22Rv1 (cell line): Measurements from ENCODE around the gene RAB20.

Source experiments
- H3K27ac ChIP-seq: fragments of 450-650 bp; 2 replicates; pipeline ENCODE4 v1.5.1; 2017
- ZFX ChIP-seq: fragments of 450-650 bp; IDR thresholded peaks from 2 replicates; pipeline ENCODE4 v1.6.1; 2017; ENCODE audit warnings: antibody characterized with exemption, borderline replicate concordance
- TF ChIP-seq, protein P1 (sequence below): fragments of 450-650 bp; IDR thresholded peaks from 2 replicates; pipeline ENCODE4 v1.5.1; 2017; ENCODE audit warnings: mild to moderate bottlenecking

RAB20 gene

DNA sequence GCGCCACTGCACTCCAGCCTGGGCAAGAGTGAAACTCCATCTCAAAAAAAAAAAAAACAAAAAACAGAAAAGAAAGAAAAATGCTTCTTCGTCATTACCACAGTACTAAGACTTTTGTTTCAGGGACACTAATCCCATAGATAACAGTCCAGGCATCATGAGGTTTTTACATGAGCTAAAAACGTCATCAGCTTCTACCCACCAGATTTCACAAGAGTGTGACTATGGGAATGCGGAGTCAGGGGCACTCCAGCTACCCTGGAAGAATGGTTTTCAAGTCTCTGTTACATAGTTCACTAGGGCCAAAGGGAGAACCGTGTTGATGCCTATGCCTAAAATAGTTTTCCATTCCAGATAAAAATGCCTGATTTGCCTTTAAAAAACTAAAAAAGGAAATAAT lies 33.2 kb downstream of the RAB20 start:
- TF ChIP-seq ZFX, result no peak
- TF ChIP-seq, protein P1, sequence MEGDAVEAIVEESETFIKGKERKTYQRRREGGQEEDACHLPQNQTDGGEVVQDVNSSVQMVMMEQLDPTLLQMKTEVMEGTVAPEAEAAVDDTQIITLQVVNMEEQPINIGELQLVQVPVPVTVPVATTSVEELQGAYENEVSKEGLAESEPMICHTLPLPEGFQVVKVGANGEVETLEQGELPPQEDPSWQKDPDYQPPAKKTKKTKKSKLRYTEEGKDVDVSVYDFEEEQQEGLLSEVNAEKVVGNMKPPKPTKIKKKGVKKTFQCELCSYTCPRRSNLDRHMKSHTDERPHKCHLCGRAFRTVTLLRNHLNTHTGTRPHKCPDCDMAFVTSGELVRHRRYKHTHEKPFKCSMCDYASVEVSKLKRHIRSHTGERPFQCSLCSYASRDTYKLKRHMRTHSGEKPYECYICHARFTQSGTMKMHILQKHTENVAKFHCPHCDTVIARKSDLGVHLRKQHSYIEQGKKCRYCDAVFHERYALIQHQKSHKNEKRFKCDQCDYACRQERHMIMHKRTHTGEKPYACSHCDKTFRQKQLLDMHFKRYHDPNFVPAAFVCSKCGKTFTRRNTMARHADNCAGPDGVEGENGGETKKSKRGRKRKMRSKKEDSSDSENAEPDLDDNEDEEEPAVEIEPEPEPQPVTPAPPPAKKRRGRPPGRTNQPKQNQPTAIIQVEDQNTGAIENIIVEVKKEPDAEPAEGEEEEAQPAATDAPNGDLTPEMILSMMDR, result no peak
- H3K27ac ChIP-seq, result no peak overlapping the region

DNA sequence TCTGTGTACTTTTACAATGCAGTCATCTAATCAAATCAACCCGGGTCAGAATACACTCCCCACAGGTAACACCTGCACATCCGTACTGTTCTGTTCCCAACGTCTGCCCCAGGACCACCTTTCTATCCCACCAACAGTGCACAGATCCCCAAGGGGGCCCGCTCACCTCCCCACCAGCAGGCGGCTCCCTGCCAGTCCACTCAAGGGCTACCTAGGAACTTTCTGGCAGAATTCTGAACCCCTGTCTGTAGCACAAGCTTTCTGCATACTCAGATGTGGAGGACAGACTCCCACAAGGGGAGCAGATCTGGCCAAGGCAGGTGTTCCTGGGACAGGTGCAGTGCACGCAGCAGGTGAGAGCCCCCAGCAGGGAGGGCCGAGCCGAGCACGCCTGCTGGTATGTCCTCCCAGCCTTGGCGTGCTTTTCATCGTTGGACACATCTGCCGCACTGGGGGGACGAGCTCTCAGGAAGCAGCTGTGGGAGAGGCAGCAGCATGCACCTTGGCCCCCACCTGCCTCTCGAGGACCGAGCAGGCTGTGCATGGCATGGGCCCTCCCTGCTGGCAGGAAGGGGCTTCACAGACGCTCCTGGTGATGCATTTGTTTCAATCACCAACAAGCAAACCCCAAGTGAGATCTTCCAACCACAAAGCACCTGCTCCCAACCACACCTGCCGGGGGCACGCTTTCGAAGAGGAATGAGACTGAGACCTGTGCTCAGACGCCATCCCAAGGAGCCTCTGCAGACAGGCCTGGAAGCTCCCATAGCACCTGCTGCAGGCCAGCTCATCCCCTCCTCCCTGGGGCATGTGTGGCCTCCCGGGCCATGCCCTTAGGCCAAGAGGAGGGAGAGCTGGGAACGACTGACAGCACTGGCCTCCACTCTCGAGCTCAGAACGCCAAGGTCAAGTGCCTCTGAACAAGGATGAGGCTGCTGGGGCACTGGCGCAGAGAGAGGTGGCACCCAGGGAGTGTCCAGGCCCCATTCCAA lies 35.9 kb downstream of the RAB20 start:
- H3K27ac ChIP-seq, result no peak overlapping the region
- no peak for TF ChIP-seq ZFX
- TF ChIP-seq, protein P1, result no peak

DNA sequence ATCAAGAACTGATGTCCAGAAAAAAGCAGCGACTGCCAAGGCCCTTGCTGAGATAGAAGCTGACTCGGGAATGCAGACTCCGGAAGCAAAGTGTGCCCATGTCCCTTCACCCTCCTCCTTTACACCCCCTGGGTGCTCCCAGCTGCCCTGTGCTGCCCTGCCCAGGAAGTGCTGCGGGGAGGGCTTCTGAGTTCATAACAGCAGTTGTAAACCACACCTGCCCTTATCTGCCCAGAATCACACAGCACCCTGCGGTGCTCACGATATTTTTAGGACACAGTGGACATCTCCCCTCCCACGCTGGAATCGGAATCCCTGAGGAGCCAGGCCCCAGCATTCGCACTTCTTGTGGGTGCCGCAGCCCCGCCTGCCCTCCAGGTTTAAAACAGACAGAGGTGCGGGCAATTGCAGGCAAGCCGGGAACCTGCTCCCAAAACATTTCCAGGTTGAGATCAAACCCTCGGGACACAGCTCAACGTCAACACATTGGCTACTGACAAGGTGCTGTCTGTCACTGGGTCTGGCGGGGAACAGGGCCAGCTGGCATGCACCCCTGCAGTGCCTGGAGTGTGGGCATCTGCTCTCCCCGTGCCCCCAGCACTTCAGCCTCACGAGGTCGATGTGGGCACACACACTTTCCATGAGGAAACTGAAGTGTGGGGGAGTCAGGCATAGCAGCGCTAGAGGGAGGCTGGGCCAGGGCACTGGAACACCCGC lies 36.8 kb downstream of the RAB20 start:
- H3K27ac ChIP-seq, result no peak overlapping the region
- no peak for TF ChIP-seq ZFX
- TF ChIP-seq, protein P1, result no peak

DNA sequence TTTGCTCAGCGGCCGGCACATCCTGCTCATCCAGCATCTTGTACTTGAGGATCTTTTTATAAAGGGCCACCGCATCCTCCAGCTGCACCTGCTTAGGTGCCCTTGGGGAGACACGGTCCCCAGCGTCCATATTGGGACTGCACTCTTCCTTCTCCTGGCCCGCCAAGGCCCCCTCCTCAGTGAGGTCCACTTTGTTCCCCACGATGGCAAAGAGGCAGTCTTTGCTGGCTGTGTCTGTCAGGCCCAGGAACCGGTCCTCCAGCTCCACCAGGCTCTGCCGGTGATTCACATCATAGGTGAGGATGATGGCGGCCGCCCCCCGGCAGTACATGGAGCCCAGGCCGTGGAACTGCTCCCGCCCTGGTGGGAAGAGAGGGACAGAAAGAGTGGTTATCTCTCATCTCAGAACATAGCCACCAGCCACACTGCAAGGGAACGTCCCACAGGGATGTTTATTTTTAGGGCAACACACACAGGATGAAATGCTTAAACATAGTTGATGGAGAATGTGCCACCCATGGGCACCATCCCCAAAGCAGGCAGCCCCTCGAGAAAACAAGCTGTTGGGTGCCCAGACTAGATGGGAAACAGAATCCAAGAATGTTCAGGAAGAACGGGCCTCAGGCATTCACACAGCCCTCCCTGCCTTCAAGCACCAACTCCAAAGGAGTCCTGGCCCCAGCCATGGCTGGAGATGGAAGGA lies 37.5 kb downstream of the RAB20 start:
- no peak overlapping the region for H3K27ac ChIP-seq
- TF ChIP-seq, protein P1, result no peak
- TF ChIP-seq ZFX, result no peak

DNA sequence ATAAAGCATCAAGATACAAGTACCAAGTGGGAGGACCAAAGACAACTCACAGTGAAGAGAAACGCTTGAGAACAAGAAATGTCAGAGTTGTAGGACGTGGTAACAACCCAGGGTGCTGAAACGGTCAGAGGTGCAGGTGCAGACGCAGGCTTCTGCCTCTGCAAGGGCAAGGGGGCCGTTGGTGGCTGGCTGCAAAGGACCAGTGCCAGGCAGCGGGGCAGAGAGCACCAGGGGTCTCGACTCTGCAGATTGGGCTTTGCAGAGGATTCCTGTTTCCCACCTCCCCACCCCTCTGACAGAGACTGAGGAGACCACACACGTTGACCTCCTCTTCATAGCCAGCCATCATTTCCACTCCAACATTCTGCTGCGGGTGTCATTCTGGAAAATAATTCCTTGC lies 38.3 kb downstream of the RAB20 start:
- TF ChIP-seq, protein P1, result no peak
- TF ChIP-seq ZFX, result no peak
- no peak overlapping the region for H3K27ac ChIP-seq

DNA sequence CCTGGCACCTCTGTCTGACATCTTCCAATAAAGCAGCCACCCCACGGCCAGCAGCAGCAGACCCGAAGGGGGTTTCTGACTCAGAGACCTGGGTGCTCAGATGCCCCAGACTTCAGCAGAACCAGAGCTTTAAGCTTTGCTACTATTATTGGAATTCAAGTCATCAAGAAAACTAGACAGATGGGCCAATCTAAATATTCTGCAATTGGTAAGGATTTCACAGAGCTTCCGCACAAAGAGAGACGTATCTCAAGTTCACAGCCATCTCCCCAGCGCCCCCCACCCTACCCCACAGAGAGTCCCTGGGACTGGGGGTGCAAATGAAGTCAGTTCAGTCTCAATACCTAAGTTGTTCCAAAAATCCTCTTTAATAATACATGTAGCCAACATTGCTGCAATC lies 38.8 kb downstream of the RAB20 start:
- no peak overlapping the region for H3K27ac ChIP-seq
- TF ChIP-seq ZFX, result no peak
- TF ChIP-seq, protein P1, result no peak
